K562 (cell line): ENCODE measurements around the gene ITGA11. TPM values are rescaled to one million over a fixed set of nuclear protein-coding genes. Genes with fewer than 3 reads are reported as not detected.

Experiments used
- ATAC-seq: fragments of 200-7000 bp; cut with Tn5 transposase; 3 replicates; pipeline ENCODE4 v1.9.1; 2020; ENCODE audit warnings: moderate library complexity
- BruUV-seq: library from RNA; stranded (reverse); fragments of 400-500 nt; replicated peaks from 2 replicates; lab custom pipeline; 2021; lab: Mats Ljungman, UMichigan
- CTCF ChIA-PET: fragments of 300-600 bp; formaldehyde crosslinking; extraction: SDS; loops from one replicate; lab custom pipeline; 2021; ENCODE audit warnings: low intra/inter-chr PET ratio; lab: Yijun Ruan, JAX
- POLR2A ChIA-PET: fragments of 300-600, 350-650 bp; sonication (Branson Sonifier 250); formaldehyde crosslinking; extraction: SDS; loops from one replicate; lab custom pipeline; 2021; ENCODE audit warnings: antibody characterized with exemption, inconsistent platforms; lab: Yijun Ruan, JAX
- DNase-seq, 4 experiments: peaks; one replicate each; pipeline versions ENCODE4 v3.0.0 to v3.0.0-alpha.2; 2011 to 2018; ENCODE audit warnings: low spot score in 3 of 4, mixed read lengths in 3 of 4; ENCODE audit errors: extremely low read depth in 1 of 4
- FAIRE-seq: peaks from 2 replicates; lab custom pipeline; 2011; peaks lifted over from hg19 to GRCh38; lab: Jason Lieb, UNC
- H2AFZ ChIP-seq: 2 replicates; pipeline ENCODE4 v1.6.0; 2011; ENCODE audit warnings: low read depth, low read length, control low read depth, inconsistent platforms
- H3K27ac ChIP-seq: fragments of 200-600 bp; 3 replicates; pipeline ENCODE4 v1.8.0; 2011; ENCODE audit warnings: low read depth, mild to moderate bottlenecking, control low read depth, inconsistent platforms, low read length, moderate library complexity, mixed read lengths; ENCODE audit errors: extremely low read depth
- H3K27me3 ChIP-seq, 2 experiments: fragments of 300-600 bp in 1 of 2; 2 replicates in 1 of 2; 3 replicates in 1 of 2; pipeline versions ENCODE4 v1.6.0 to v1.8.0; 2011; ENCODE audit warnings: inconsistent platforms in 2 of 2, low read length in 2 of 2, mild to moderate bottlenecking in 1 of 2, mixed read lengths in 1 of 2, moderate library complexity in 1 of 2; ENCODE audit not compliant: control insufficient read depth in 2 of 2, insufficient read depth in 2 of 2
- H3K36me3 ChIP-seq: fragments of 300-600 bp; 3 replicates; pipeline ENCODE4 v1.8.0; 2011; ENCODE audit warnings: mild to moderate bottlenecking, low read length, inconsistent platforms; ENCODE audit not compliant: control insufficient read depth, insufficient read depth
- H3K4me1 ChIP-seq, 2 experiments: fragments of 200-600 bp in 1 of 2; replicated peaks in 1 of 2; 2 replicates in 1 of 2; 3 replicates in 1 of 2; pipeline versions ENCODE4 v1.5.1 to v1.8.0; 2011; ENCODE audit warnings: inconsistent platforms in 2 of 2, low read length in 2 of 2, mild to moderate bottlenecking in 1 of 2, mixed read lengths in 1 of 2, moderate library complexity in 1 of 2; ENCODE audit not compliant: control insufficient read depth in 2 of 2, insufficient read depth in 2 of 2
- H3K4me2 ChIP-seq: 2 replicates; pipeline ENCODE4 v1.6.1; 2011; ENCODE audit warnings: low read length, control low read depth, inconsistent platforms, mixed read lengths; ENCODE audit not compliant: insufficient read depth
- H3K4me3 ChIP-seq: fragments of 200-600 bp; sonication (generic), shearing (Covaris generic); 2 replicates; pipeline ENCODE4 v1.5.1; 2016; ENCODE audit warnings: control low read depth, inconsistent platforms
- H3K79me2 ChIP-seq: fragments of 200-600 bp; 3 replicates; pipeline ENCODE4 v1.8.0; 2011; ENCODE audit warnings: low read length, inconsistent platforms; ENCODE audit not compliant: control insufficient read depth, insufficient read depth
- H3K9ac ChIP-seq, 2 experiments: 2 replicates each; pipeline versions ENCODE4 v1.6.0 to v1.6.1; 2011; ENCODE audit warnings: low read depth in 2 of 2, low read length in 2 of 2, control low read depth in 1 of 2, inconsistent platforms in 1 of 2, mild to moderate bottlenecking in 1 of 2, mixed read lengths in 1 of 2; ENCODE audit not compliant: insufficient read depth in 1 of 2
- H3K9me1 ChIP-seq: one replicate; pipeline ENCODE4 v1.6.0; 2011; ENCODE audit warnings: inconsistent platforms, mild to moderate bottlenecking, low read length, moderate library complexity; ENCODE audit not compliant: control insufficient read depth, insufficient read depth
- H3K9me3 ChIP-seq: replicated peaks from 2 replicates; pipeline ENCODE4 v1.5.1; 2011; ENCODE audit warnings: low read depth, low read length, inconsistent platforms; ENCODE audit not compliant: control insufficient read depth, insufficient read depth
- H4K20me1 ChIP-seq: replicated peaks from 2 replicates; pipeline ENCODE4 v1.6.1; 2011; ENCODE audit warnings: low read length, inconsistent platforms, mixed read lengths; ENCODE audit not compliant: control insufficient read depth, insufficient read depth
- GABPA ChIP-seq: fragments of 200-800 bp; sonication (Bioruptor generic); conservative IDR thresholded peaks from 2 replicates; pipeline ENCODE4 v1.6.1; 2016; ENCODE audit warnings: low read depth, missing genetic modification characterization, missing compliant biosample characterization
- HCFC1 ChIP-seq: IDR thresholded peaks from 2 replicates; pipeline ENCODE4 v1.6.1; 2012; ENCODE audit warnings: low read depth, low read length, improper control_type of control experiment
- HLTF ChIP-seq: fragments of 450-650 bp; IDR thresholded peaks from 2 replicates; pipeline ENCODE4 v1.6.1; 2016
- RB1 ChIP-seq: fragments of 450-650 bp; IDR thresholded peaks from 2 replicates; pipeline ENCODE4 v1.6.1; 2017; ENCODE audit warnings: low read depth, mild to moderate bottlenecking
- RBM25 ChIP-seq: fragments of 200-400 bp; formaldehyde crosslinking; IDR thresholded peaks from 2 replicates; pipeline ENCODE4 v1.6.1; 2018; ENCODE audit warnings: low read length, low read depth, moderate library complexity; ENCODE audit not compliant: severe bottlenecking
- SOX6 ChIP-seq: fragments of 450-650 bp; IDR thresholded peaks from 2 replicates; pipeline ENCODE4 v1.6.1; 2014; ENCODE audit warnings: mild to moderate bottlenecking
- TEAD1 ChIP-seq, 2 experiments: fragments of 450-650 bp in 1 of 2; sonication (generic) in 1 of 2; formaldehyde crosslinking; IDR thresholded peaks; 2 replicates each; pipeline versions ENCODE4 v1.4.0 to v1.8.0; 2020 to 2022; ENCODE audit warnings: mild to moderate bottlenecking in 2 of 2, missing genetic modification reagents in 1 of 2
- YBX1 ChIP-seq: fragments of 450-650 bp; IDR thresholded peaks from 2 replicates; pipeline ENCODE4 v1.7.1; 2016; ENCODE audit warnings: mild to moderate bottlenecking
- ZNF146 ChIP-seq: IDR thresholded peaks from one replicate; pipeline ENCODE4 v1.6.1; 2018; ENCODE audit warnings: missing compliant biosample characterization; ENCODE audit not compliant: unreplicated experiment
- ZNF384 ChIP-seq: IDR thresholded peaks from 2 replicates; pipeline ENCODE4 v1.6.1; 2012; ENCODE audit warnings: low read depth, low read length, improper control_type of control experiment
- ZNF583 ChIP-seq: fragments of 250-450 bp; sonication (Bioruptor Pico); IDR thresholded peaks from 2 replicates; pipeline ENCODE4 v1.4.0; 2020
- ZNF644 ChIP-seq: fragments of 200-800 bp; sonication (Bioruptor generic); IDR thresholded peaks from 2 replicates; pipeline ENCODE4 v1.6.1; 2016; ENCODE audit warnings: low read depth, missing genetic modification characterization, missing compliant biosample characterization
- ZNF77 ChIP-seq: fragments of 250-450 bp; sonication (Bioruptor Pico); IDR thresholded peaks from 2 replicates; pipeline ENCODE4 v1.5.0; 2020
- WGBS: fragments of 100-300 bp; shearing (Covaris generic); methylation state at CpG from one replicate; pipeline ENCODE4 v1.1.6; 2016; ENCODE audit warnings: low coverage, mixed read lengths; ENCODE audit not compliant: insufficient coverage; ENCODE audit errors: missing lambda C conversion rate; 5-methylcytosine and 5-hydroxymethylcytosine counted together
- in situ Hi-C: fragments of 300-500 bp; cut with MboI; formaldehyde crosslinking; loops from 4 replicates; pipeline ENCODE4 v1.15.0; 2018; ENCODE audit warnings: inconsistent platforms, mixed read lengths
- intact Hi-C: fragments of 100-400 bp; cut with micrococcal nuclease; formaldehyde crosslinking; loops from 2 replicates; pipeline ENCODE4 v1.14.2; 2022
- polyA plus RNA-seq, 8 experiments: library from polyadenylated mRNA; depleted of rRNA in 4 of 8; stranded (reverse) in 5 of 8; unstranded in 3 of 8; fragments of >200 nt; fragmentation: Nextera tagmentation in 2 of 8; fragmentation: Illumina TruSeq in 1 of 8; extraction: Ambion mirVana in 2 of 8; extraction: Trizol in 1 of 8; gene quantifications; 2 replicates each; pipeline versions ENCODE4 v1.2.1 to v1.2.3, GENCODE V29; 2011 to 2014; ENCODE audit warnings: inconsistent platforms in 1 of 8, missing spikeins in 1 of 8
- total RNA-seq, 7 experiments: library from RNA; depleted of rRNA in 6 of 7; stranded (reverse); fragments of >200 nt in 6 of 7; fragmentation: Illumina TruSeq in 2 of 7; extraction: Trizol in 2 of 7; gene quantifications; 2 replicates each; pipeline versions ENCODE4 v1.2.1 to v1.2.3, GENCODE V29; 2011 to 2021; ENCODE audit warnings: low replicate concordance in 1 of 7
- TF ChIP-seq, protein P1 (sequence below), 2 experiments: IDR thresholded peaks in 1 of 2; conservative IDR thresholded peaks in 1 of 2; 2 replicates each; pipeline ENCODE4 v1.6.1; 2016; ENCODE audit warnings: low read depth in 2 of 2, mild to moderate bottlenecking in 1 of 2, missing compliant biosample characterization in 1 of 2, missing genetic modification characterization in 1 of 2, moderate library complexity in 1 of 2

Gene ITGA11
- total and polyA plus RNA-seq, 9 of the 15 experiments (the other 6 are each of a cell fraction or from before 2014, with no cell fraction given) = 0.01 TPM; not detected in 8

DNA sequence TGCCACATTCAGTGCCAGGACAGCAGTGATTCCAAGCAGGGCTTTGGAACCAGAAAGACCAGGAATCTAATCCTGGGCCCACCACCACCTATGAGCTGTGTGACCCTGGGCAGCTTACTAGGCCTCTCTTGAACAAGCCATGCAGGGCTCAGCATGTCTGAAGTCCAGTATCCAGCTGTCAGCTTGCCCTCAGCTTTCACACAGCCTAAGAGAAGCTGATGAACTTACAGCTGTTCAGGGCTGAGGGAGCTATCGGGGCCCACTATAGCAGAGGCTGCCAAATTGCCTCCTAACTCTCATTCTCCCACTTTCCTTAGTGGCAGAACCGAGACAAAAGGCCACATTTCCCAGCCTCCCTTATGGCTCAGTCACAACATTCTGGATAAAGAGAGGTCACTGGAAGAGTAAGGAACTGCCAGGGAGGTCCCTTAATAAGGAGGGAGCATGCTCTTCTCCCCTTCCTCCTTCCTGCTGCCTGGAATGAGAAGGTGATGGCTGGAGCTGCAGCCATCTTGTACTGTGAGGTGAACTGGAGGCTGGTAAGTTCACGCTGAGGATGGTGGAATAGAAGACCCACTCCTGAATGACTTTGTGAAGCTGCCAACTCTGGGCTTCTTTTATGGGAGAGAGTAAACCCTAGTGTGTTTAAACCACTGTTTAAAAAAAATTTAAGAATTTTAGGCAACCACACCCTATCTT, 120.0 kb downstream of the ITGA11 start:
- no peaks in the 10 kb centered on the region for H3K36me3 ChIP-seq
- no peak for TF ChIP-seq ZNF146 (CRISPR knock-in tag)
- peak; percentile 63; the same call in 1 of the 2 replicates for TF ChIP-seq HLTF
- no peak for TF ChIP-seq HCFC1
- peak; percentile 21 for TF ChIP-seq RBM25
- H3K9me1 ChIP-seq = no peaks in the 10 kb centered on the region
- H3K27me3 ChIP-seq = peaks cover 28 to 62% of the 10 kb centered on the region in 2 experiments
- H3K27ac ChIP-seq = no peak overlapping the region
- ChIA-PET CTCF (interaction anchor here (0.5 kb wide), 1 partner anchor 812 kb away, joined by 3 read pairs; no protein-coding TSS in a partner anchor), POLR2A (interaction anchor here (0.6 to 1.8 kb wide), 2 partner anchors 10 to 517 kb away, joined by 3 to 7 read pairs; no protein-coding TSS in a partner anchor)
- no peak overlapping the region for H3K4me3 ChIP-seq
- BruUV-seq = no TSS peak
- intact Hi-C loops (no loop called here), in situ Hi-C loops (no loop called here)
- no peak overlapping the region for H3K4me2 ChIP-seq
- 18% methylated on average over 3 of the region's 3 CpGs for WGBS
- H3K79me2 ChIP-seq = no peaks in the 10 kb centered on the region
- peaks cover 8% of the 10 kb centered on the region; the same call in 1 of the 2 replicates for H4K20me1 ChIP-seq
- no peak overlapping the region for H2AFZ ChIP-seq
- H3K9ac ChIP-seq = no peak overlapping the region
- no peak for DNase-seq
- no peak for FAIRE-seq
- no peak for ATAC-seq
- peaks cover 0 to 5% of the 10 kb centered on the region in 2 experiments; a peak in 2 of 5 replicates for H3K4me1 ChIP-seq
- H3K9me3 ChIP-seq = no peaks in the 10 kb centered on the region

DNA sequence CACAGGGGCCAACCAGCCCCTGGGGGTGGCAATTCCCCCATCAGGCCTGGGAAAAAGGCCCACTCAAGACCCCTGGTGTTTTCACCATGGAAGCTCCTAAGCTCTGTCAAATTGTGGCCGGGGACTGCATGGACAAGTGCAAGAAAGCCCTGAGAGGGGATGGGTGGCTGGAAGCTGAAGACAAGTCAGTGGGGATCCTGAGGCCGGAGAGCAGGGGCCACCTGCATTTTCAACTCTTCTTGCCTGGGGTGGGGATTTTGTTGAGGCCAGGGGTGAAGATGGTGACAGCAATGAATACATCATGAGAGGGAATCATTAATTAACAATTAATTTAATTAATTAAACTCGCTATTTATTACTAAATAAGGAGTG, 120.5 kb downstream of the ITGA11 start:
- Histone ChIP-seq H2AFZ (no peak overlapping the region), H3K36me3 (no peaks in the 10 kb centered on the region), H3K4me1 (peaks cover 0 to 5% of the 10 kb centered on the region in 2 experiments; a peak in 2 of 5 replicates), H3K9me3 (no peaks in the 10 kb centered on the region), H3K4me3 (no peak overlapping the region), H3K27me3 (peaks cover 30 to 64% of the 10 kb centered on the region in 2 experiments), H3K79me2 (no peaks in the 10 kb centered on the region), H4K20me1 (peaks cover 8% of the 10 kb centered on the region; the same call in 1 of the 2 replicates), H3K9ac (no peak overlapping the region), H3K9me1 (no peaks in the 10 kb centered on the region), H3K4me2 (no peak overlapping the region), H3K27ac (no peak overlapping the region)
- in situ Hi-C loops = no loop called here
- FAIRE-seq (no peak), ATAC-seq (no peak), DNase-seq (no peak)
- TF ChIP-seq, protein P1, sequence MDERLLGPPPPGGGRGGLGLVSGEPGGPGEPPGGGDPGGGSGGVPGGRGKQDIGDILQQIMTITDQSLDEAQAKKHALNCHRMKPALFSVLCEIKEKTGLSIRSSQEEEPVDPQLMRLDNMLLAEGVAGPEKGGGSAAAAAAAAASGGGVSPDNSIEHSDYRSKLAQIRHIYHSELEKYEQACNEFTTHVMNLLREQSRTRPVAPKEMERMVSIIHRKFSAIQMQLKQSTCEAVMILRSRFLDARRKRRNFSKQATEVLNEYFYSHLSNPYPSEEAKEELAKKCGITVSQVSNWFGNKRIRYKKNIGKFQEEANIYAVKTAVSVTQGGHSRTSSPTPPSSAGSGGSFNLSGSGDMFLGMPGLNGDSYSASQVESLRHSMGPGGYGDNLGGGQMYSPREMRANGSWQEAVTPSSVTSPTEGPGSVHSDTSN (CRISPR knock-in tag; IDR thresholded peaks at IDR 0.05; ENCODE audit: low read depth) = no peak
- TF ChIP-seq, protein P1 (tag; conservative IDR thresholded peaks at IDR 0.05; ENCODE audit: low read depth) = no peak
- TF ChIP-seq ZNF384 (no peak), TEAD1 (CRISPR knock-in tag; IDR thresholded peaks at IDR 0.05) (no peak), SOX6 (no peak), YBX1 (no peak), ZNF583 (no peak), GABPA (tag) (no peak), ZNF77 (no peak), RB1 (no peak), ZNF644 (tag) (no peak)
- ChIA-PET CTCF (no interaction called here), POLR2A (interaction anchor here (1.0 kb wide), 1 partner anchor 33 kb away, joined by 4 read pairs; the partner anchor contains the start of gene FEM1B)
- BruUV-seq = no TSS peak
- intact Hi-C loops = no loop called here
- 22% methylated on average over 3 of the region's 3 CpGs for WGBS
